ENCODE measurements around the gene ANKFN1.

ANKFN1 gene

GRCh38 chr17:56222255-56222654, 69.0 kb downstream of the ANKFN1 start:
- TF ChIP-seq CTCF (IDR thresholded peaks at IDR 0.05; ENCODE audit: low read depth, low read length, missing control alignments) = no peak
- H3K36me3 ChIP-seq (replicated peaks) = no peaks in the 10 kb centered on the region
- in situ Hi-C loops (cut with HindIII; ENCODE audit: low pct_ligation_motif_present, low sequenced_read_pairs) = no loop called here
- no peak overlapping the region for H3K27ac ChIP-seq
- no peak for DNase-seq
- H3K27me3 ChIP-seq (replicated peaks) = no peaks in the 10 kb centered on the region
- no peak overlapping the region for H3K4me3 ChIP-seq (ENCODE audit: low read depth, low read length)

- no peak for TF ChIP-seq CTCF (IDR thresholded peaks at IDR 0.05; ENCODE audit: low read depth, low read length, missing control alignments)
- no peak for DNase-seq
- Histone ChIP-seq H3K36me3 (replicated peaks) (no peaks in the 10 kb centered on the region), H3K4me3 (ENCODE audit: low read depth, low read length) (no peak overlapping the region), H3K27ac (no peak overlapping the region), H3K27me3 (replicated peaks) (no peaks in the 10 kb centered on the region)
- in situ Hi-C loops (cut with HindIII; ENCODE audit: low pct_ligation_motif_present, low sequenced_read_pairs) = no loop called here
Observed at GRCh38 chr17:56230660-56231059, 77.4 kb downstream of the ANKFN1 start.

DNA sequence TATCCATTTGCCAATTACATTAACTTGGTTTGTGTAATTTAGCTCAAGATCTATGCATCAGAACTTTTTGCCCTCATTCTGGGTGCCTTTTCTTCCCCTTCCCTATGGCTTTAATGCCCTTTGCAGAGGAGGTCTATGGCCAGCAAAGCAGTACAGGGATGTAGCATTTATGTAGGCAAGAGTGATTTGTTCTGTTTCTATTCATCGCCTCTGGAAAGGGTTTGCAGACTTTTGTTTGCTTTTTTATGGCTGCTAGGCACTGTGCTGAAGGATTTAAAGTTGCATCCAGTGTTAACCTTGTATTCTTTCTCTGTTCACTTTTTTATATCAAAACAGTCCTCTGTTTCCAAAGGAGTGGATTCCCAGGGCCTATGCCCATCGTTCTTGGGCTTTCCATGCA, 78.0 kb downstream of the ANKFN1 start:
- in situ Hi-C loops (cut with HindIII; ENCODE audit: low pct_ligation_motif_present, low sequenced_read_pairs) = no loop called here
- H3K27me3 ChIP-seq (replicated peaks) = no peaks in the 10 kb centered on the region
- no peak for DNase-seq
- no peak overlapping the region for H3K4me3 ChIP-seq (ENCODE audit: low read depth, low read length)
- H3K27ac ChIP-seq = no peak overlapping the region
- no peak for TF ChIP-seq CTCF (IDR thresholded peaks at IDR 0.05; ENCODE audit: low read depth, low read length, missing control alignments)
- H3K36me3 ChIP-seq (replicated peaks) = no peaks in the 10 kb centered on the region

GRCh38 chr17:56231693-56232092, 78.4 kb downstream of the ANKFN1 start:
- no peaks in the 10 kb centered on the region for H3K27me3 ChIP-seq (replicated peaks)
- no peaks in the 10 kb centered on the region for H3K36me3 ChIP-seq (replicated peaks)
- no peak for TF ChIP-seq CTCF (IDR thresholded peaks at IDR 0.05; ENCODE audit: low read depth, low read length, missing control alignments)
- in situ Hi-C loops (cut with HindIII; ENCODE audit: low pct_ligation_motif_present, low sequenced_read_pairs) = no loop called here
- DNase-seq = no peak
- no peak overlapping the region for H3K4me3 ChIP-seq (ENCODE audit: low read depth, low read length)
- no peak overlapping the region for H3K27ac ChIP-seq

- TF ChIP-seq CTCF (IDR thresholded peaks at IDR 0.05; ENCODE audit: low read depth, low read length, missing control alignments) = no peak
- in situ Hi-C loops (cut with HindIII; ENCODE audit: low pct_ligation_motif_present, low sequenced_read_pairs) = no loop called here
- H3K27me3 ChIP-seq (replicated peaks) = no peaks in the 10 kb centered on the region
Observed at GRCh38 chr17:56244268-56244890, 91.1 kb downstream of the ANKFN1 start.

GRCh38 chr17:56247816-56248215, 94.5 kb downstream of the ANKFN1 start:
- in situ Hi-C loops (cut with HindIII; ENCODE audit: low pct_ligation_motif_present, low sequenced_read_pairs) = no loop called here
- DNase-seq = no peak

More at GRCh38 chr17:56244268-56244890, 91.1 kb downstream of the ANKFN1 start:
- Histone ChIP-seq H3K36me3 (replicated peaks) (no peaks in the 10 kb centered on the region), H3K4me3 (ENCODE audit: low read depth, low read length) (no peak overlapping the region), H3K27ac (no peak overlapping the region)
- DNase-seq = no peak

More at GRCh38 chr17:56247816-56248215, 94.5 kb downstream of the ANKFN1 start:
- H3K36me3 ChIP-seq (replicated peaks) = no peaks in the 10 kb centered on the region
- H3K27ac ChIP-seq = no peak overlapping the region
- TF ChIP-seq CTCF (IDR thresholded peaks at IDR 0.05; ENCODE audit: low read depth, low read length, missing control alignments) = no peak
- H3K4me3 ChIP-seq (ENCODE audit: low read depth, low read length) = no peak overlapping the region
- no peaks in the 10 kb centered on the region for H3K27me3 ChIP-seq (replicated peaks)
